Fibroblast of lung (primary cell): ENCODE data around the gene CYP2D6. TPM values are rescaled to one million over a fixed set of nuclear protein-coding genes. Genes with fewer than 3 reads are reported as not detected.
"Not testable (repeated sequence)": the region's sequence is repeated elsewhere in the genome, so short reads cannot be mapped to it uniquely, and the experiment has no call there.

Experiments
- DNase-seq, 2 donors: peaks; one replicate each; pipeline versions ENCODE4 v3.0.0 to v3.0.0-alpha.2; 2010; ENCODE audit warnings: low read depth in 2 of 2
- H2AFZ ChIP-seq: 2 replicates; pipeline ENCODE4 v1.5.1; 2012; ENCODE audit warnings: low read length, control low read depth, inconsistent platforms
- H3K27ac ChIP-seq: 2 replicates; pipeline ENCODE4 v1.5.1; 2011; ENCODE audit warnings: low read length, control low read depth; ENCODE audit not compliant: insufficient read depth
- H3K27me3 ChIP-seq: 2 replicates; pipeline ENCODE4 v1.5.1; 2011; ENCODE audit warnings: mild to moderate bottlenecking, low read length; ENCODE audit not compliant: control insufficient read depth, insufficient read depth
- H3K36me3 ChIP-seq: 2 replicates; pipeline ENCODE4 v1.5.1; 2011; ENCODE audit warnings: low read length; ENCODE audit not compliant: control insufficient read depth, insufficient read depth
- H3K4me1 ChIP-seq: 2 replicates; pipeline ENCODE4 v1.5.1; 2011; ENCODE audit warnings: low read length; ENCODE audit not compliant: control insufficient read depth, insufficient read depth; ENCODE audit errors: extremely low read depth
- H3K4me2 ChIP-seq: 2 replicates; pipeline ENCODE4 v1.5.1; 2011; ENCODE audit warnings: low read length, control low read depth; ENCODE audit not compliant: insufficient read depth; ENCODE audit errors: extremely low read depth
- H3K4me3 ChIP-seq, 4 experiments: fragments of 200-600 bp in 1 of 4; sonication (generic) in 1 of 4; replicated peaks in 1 of 4; 2 replicates each; pipeline ENCODE4 v1.5.1; 2011 to 2016; ENCODE audit warnings: low read length in 4 of 4, low read depth in 3 of 4, mild to moderate bottlenecking in 3 of 4, control low read depth in 2 of 4, inconsistent platforms in 1 of 4, mixed read lengths in 1 of 4; ENCODE audit not compliant: insufficient read depth in 1 of 4; ENCODE audit errors: control extremely low read depth in 1 of 4
- H3K79me2 ChIP-seq: 2 replicates; pipeline ENCODE4 v1.5.1; 2012; ENCODE audit warnings: mild to moderate bottlenecking, low read length, inconsistent platforms; ENCODE audit not compliant: control insufficient read depth, insufficient read depth
- H3K9ac ChIP-seq: 2 replicates; pipeline ENCODE4 v1.5.1; 2011; ENCODE audit warnings: mild to moderate bottlenecking, low read length, control low read depth; ENCODE audit not compliant: insufficient read depth
- H3K9me3 ChIP-seq: 2 replicates; pipeline ENCODE4 v1.5.1; 2012; ENCODE audit warnings: low read depth, low read length; ENCODE audit not compliant: control insufficient read depth, insufficient read depth
- H4K20me1 ChIP-seq: 2 replicates; pipeline ENCODE4 v1.5.1; 2011; ENCODE audit warnings: low read length; ENCODE audit not compliant: control insufficient read depth, insufficient read depth; ENCODE audit errors: extremely low read depth
- CTCF ChIP-seq, 2 donors: IDR thresholded peaks in 1 of 2; conservative IDR thresholded peaks in 1 of 2; 1 replicate in 1 of 2; 2 replicates in 1 of 2; pipeline ENCODE4 v1.5.1; 2011 to 2012; ENCODE audit warnings: low read length in 2 of 2, control low read depth in 1 of 2, inconsistent platforms in 1 of 2, low read depth in 1 of 2, mild to moderate bottlenecking in 1 of 2
- EZH2 ChIP-seq: IDR thresholded peaks from 2 replicates; pipeline ENCODE4 v1.5.1; 2012; ENCODE audit warnings: low read length, control low read depth, mild to moderate bottlenecking; ENCODE audit errors: missing control alignments
- polyA plus RNA-seq, 2 donors: library from polyadenylated mRNA; depleted of rRNA in 1 of 2; stranded (reverse) in 1 of 2; unstranded in 1 of 2; fragments of >200 nt; gene quantifications; 2 replicates each; pipeline ENCODE4 v1.2.1, GENCODE V29; 2011 to 2012; ENCODE audit warnings: missing spikeins in 1 of 2
- total RNA-seq: library from RNA; depleted of rRNA; stranded (reverse); fragments of >200 nt; gene quantifications from 2 replicates; pipeline ENCODE4 v1.2.1, GENCODE V29; 2014

CYP2D6 gene
- total and polyA plus RNA-seq, 2 donors (not counting 1 experiment from before 2014, with no cell fraction given): 0.09 to 0.33 TPM

- not testable (repeated sequence) for H3K79me2 ChIP-seq, H3K4me1 ChIP-seq, H3K27ac ChIP-seq, DNase-seq, H3K4me3 ChIP-seq, H3K4me2 ChIP-seq, H3K9ac ChIP-seq, H3K9me3 ChIP-seq, H3K27me3 ChIP-seq, H2AFZ ChIP-seq, H3K36me3 ChIP-seq, H4K20me1 ChIP-seq
Observed at GRCh38 chr22:42128776-42129694, 1.6 kb downstream of the CYP2D6 start.

GRCh38 chr22:42128007-42128406, 2.6 kb downstream of the CYP2D6 start:
- not testable (repeated sequence) for DNase-seq, H3K4me2 ChIP-seq

GRCh38 chr22:42127606-42128005, 3.0 kb downstream of the CYP2D6 start:
- no peaks in the 10 kb centered on the region for H3K9me3 ChIP-seq
- TF ChIP-seq CTCF (conservative IDR thresholded peaks at IDR 0.05 in 1 of 2, IDR thresholded peaks at IDR 0.05 in 1 of 2; ENCODE audit: low read depth in 1 of 2, low read length in 2 of 2) (no peak), EZH2 (no peak)
- no peaks in the 10 kb centered on the region for H3K4me1 ChIP-seq
- no peak overlapping the region for H3K27ac ChIP-seq
- H3K9ac ChIP-seq: no peak overlapping the region
- no peak overlapping the region for H3K4me2 ChIP-seq
- DNase-seq: no peak
- no peaks in the 10 kb centered on the region for H3K36me3 ChIP-seq
- no peaks in the 10 kb centered on the region for H3K27me3 ChIP-seq
- H4K20me1 ChIP-seq: no peaks in the 10 kb centered on the region
- H3K79me2 ChIP-seq: no peaks in the 10 kb centered on the region
- H2AFZ ChIP-seq: no peak overlapping the region
- H3K4me3 ChIP-seq: no peak overlapping the region

More at GRCh38 chr22:42128007-42128406, 2.6 kb downstream of the CYP2D6 start:
- H3K9ac ChIP-seq, H3K79me2 ChIP-seq, H3K36me3 ChIP-seq, H4K20me1 ChIP-seq, H2AFZ ChIP-seq, H3K9me3 ChIP-seq, H3K27ac ChIP-seq, H3K4me1 ChIP-seq, H3K27me3 ChIP-seq, H3K4me3 ChIP-seq: not testable (repeated sequence)

- not testable (repeated sequence) for H3K27me3 ChIP-seq, H3K9ac ChIP-seq, H3K4me2 ChIP-seq, H3K4me1 ChIP-seq, H4K20me1 ChIP-seq, DNase-seq, H3K4me3 ChIP-seq, H2AFZ ChIP-seq, H3K79me2 ChIP-seq, H3K27ac ChIP-seq, H3K36me3 ChIP-seq, H3K9me3 ChIP-seq
Observed at GRCh38 chr22:42123529-42123928, 7.1 kb downstream of the CYP2D6 start.

- not testable (repeated sequence) for H3K4me1 ChIP-seq, H3K27ac ChIP-seq, H3K36me3 ChIP-seq, H3K9me3 ChIP-seq, H4K20me1 ChIP-seq, H3K4me2 ChIP-seq, H3K9ac ChIP-seq, H2AFZ ChIP-seq, DNase-seq, H3K79me2 ChIP-seq, H3K27me3 ChIP-seq, H3K4me3 ChIP-seq
Observed at GRCh38 chr22:42120231-42121021, 10.2 kb downstream of the CYP2D6 start.
